AG10803 (cell line): ENCODE data around the gene AP1B1.

Experiments used
- DNase-seq: peaks from one replicate; pipeline ENCODE4 v3.0.0; 2010; ENCODE audit warnings: low read depth
- H3K4me3 ChIP-seq: 2 replicates; pipeline ENCODE4 v1.5.1; 2011; ENCODE audit warnings: mild to moderate bottlenecking, low read length, control low read depth
- CTCF ChIP-seq: conservative IDR thresholded peaks from 2 replicates; pipeline ENCODE4 v1.5.1; 2011; ENCODE audit warnings: mild to moderate bottlenecking, low read length, control low read depth, inconsistent platforms

AP1B1 gene

GRCh38 chr22:29302681-29303465 lies 85.5 kb downstream of the AP1B1 start:
- DNase-seq = no peak
- no peak overlapping the region for H3K4me3 ChIP-seq
- no peak for TF ChIP-seq CTCF

GRCh38 chr22:29302402-29302680 lies 86.0 kb downstream of the AP1B1 start:
- TF ChIP-seq CTCF = no peak
- H3K4me3 ChIP-seq = no peak overlapping the region
- DNase-seq = no peak

- no peak for TF ChIP-seq CTCF
- DNase-seq = no peak
- H3K4me3 ChIP-seq = no peak overlapping the region
Observed at GRCh38 chr22:29301716-29302401, 86.5 kb downstream of the AP1B1 start.

GRCh38 chr22:29300807-29301601 lies 87.4 kb downstream of the AP1B1 start:
- no peak overlapping the region for H3K4me3 ChIP-seq
- DNase-seq = no peak
- TF ChIP-seq CTCF = no peak

- no peak for DNase-seq
- H3K4me3 ChIP-seq = no peak overlapping the region
- no peak for TF ChIP-seq CTCF
Observed at GRCh38 chr22:29300467-29300806, 87.9 kb downstream of the AP1B1 start.

- no peak for DNase-seq
- TF ChIP-seq CTCF = no peak
- H3K4me3 ChIP-seq = no peak overlapping the region
Observed at GRCh38 chr22:29299136-29299900, 89.1 kb downstream of the AP1B1 start.
